Fibroblast of pulmonary artery (primary cell): ENCODE data around the gene PRRC2C.

ENCODE experiments used
- DNase-seq: peaks from one replicate; pipeline ENCODE4 v3.0.0-alpha.2; 2010; ENCODE audit warnings: low read depth
- H3K4me3 ChIP-seq: replicated peaks from 2 replicates; pipeline ENCODE4 v1.5.1; 2011; ENCODE audit warnings: low read depth, mild to moderate bottlenecking, control low read depth, low read length, moderate library complexity
- CTCF ChIP-seq: IDR thresholded peaks from 2 replicates; pipeline ENCODE4 v1.5.1; 2011; ENCODE audit warnings: mild to moderate bottlenecking, control low read depth, low read length, inconsistent platforms; ENCODE audit errors: missing control alignments

PRRC2C gene

GRCh38 chr1:171484760-171485374 is 463 bp upstream of the PRRC2C start:
- no peak for TF ChIP-seq CTCF
- no peak for DNase-seq
- peak overlapping the region; percentile 97 for H3K4me3 ChIP-seq

- no peak for TF ChIP-seq CTCF
- H3K4me3 ChIP-seq = peak overlapping the region; percentile 97
- DNase-seq = peak; percentile 71
These were observed 754 bp downstream of the PRRC2C start for GRCh38 chr1:171486048-171486519.

GRCh38 chr1:171487038-171487437 is 1.7 kb downstream of the PRRC2C start:
- H3K4me3 ChIP-seq = peak overlapping the region; percentile 97
- TF ChIP-seq CTCF = no peak
- no peak for DNase-seq

- DNase-seq = no peak
- TF ChIP-seq CTCF = no peak
- H3K4me3 ChIP-seq = no peak overlapping the region
These were observed 3.0 kb downstream of the PRRC2C start for GRCh38 chr1:171488190-171488929.

GRCh38 chr1:171494076-171494475 is 8.7 kb downstream of the PRRC2C start:
- DNase-seq = peak; percentile 21
- H3K4me3 ChIP-seq = no peak overlapping the region
- TF ChIP-seq CTCF = no peak

GRCh38 chr1:171495444-171495843 is 10.1 kb downstream of the PRRC2C start:
- H3K4me3 ChIP-seq = no peak overlapping the region
- no peak for TF ChIP-seq CTCF
- no peak for DNase-seq
